Left lobe of liver (tissue), 2 donors: ENCODE data around the gene SHC4. TPM values are rescaled to one million over a fixed set of nuclear protein-coding genes. Genes with fewer than 3 reads are reported as not detected.

Source experiments
- ATAC-seq: fragments of 200-7000 bp; cut with Tn5 transposase; one replicate; pipeline ENCODE4 v1.9.1; 2020; ENCODE audit warnings: mild to moderate bottlenecking, moderate library complexity
- DNase-seq: peaks from one replicate; pipeline ENCODE4 v3.0.0-alpha.2; 2020; ENCODE audit warnings: low spot score
- total RNA-seq: library from RNA; stranded (reverse); gene quantifications from one replicate; pipeline ENCODE4 v1.2.1, GENCODE V29; 2021
- donor health status: DM: no; HTN: no; CAD: no; lungs with moderate emphysema.
- donor health status: DM: no; HTN: yes; CAD: no.

Gene SHC4, protein sequence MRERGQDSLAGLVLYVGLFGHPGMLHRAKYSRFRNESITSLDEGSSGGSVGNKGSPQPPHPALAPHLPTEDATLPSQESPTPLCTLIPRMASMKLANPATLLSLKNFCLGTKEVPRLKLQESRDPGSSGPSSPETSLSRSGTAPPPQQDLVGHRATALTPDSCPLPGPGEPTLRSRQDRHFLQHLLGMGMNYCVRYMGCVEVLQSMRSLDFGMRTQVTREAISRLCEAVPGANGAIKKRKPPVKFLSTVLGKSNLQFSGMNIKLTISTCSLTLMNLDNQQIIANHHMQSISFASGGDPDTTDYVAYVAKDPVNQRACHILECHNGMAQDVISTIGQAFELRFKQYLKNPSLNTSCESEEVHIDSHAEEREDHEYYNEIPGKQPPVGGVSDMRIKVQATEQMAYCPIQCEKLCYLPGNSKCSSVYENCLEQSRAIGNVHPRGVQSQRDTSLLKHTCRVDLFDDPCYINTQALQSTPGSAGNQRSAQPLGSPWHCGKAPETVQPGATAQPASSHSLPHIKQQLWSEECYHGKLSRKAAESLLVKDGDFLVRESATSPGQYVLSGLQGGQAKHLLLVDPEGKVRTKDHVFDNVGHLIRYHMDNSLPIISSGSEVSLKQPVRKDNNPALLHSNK
- 0.15 TPM for total RNA-seq

DNA sequence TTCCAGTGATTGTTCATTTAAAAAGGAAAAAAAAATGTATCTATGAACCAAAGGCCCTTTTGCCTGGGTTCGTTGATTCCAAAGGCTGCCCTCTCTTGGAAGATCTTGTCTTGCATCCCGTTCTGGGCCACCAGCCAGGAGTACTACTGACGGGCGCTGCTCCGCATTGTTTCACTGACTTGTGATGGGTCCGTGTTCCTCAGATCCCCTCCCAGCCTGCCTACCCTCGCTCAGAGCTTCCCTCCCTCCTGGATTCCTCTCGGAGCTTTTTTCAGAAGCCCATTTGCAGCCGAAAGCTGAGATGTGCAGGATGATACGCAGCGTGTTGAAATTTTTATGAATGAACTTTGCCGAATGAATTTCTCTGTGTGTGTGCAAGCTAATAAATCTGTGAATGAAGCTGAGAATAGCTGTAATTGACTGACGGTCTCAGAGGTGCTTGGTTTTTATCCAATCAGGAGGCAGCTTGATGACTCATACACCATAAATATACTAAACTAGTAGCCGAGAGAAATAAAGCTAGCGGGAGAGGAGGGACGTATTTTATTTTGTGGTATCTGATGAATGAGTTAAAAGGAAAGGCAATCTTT, at the start of gene SHC4:
SHC4 (minus strand) TSS at position 396 of the 590 bp plus-strand sequence. CDS start 904 bp downstream, outside the sequence.
- ATAC-seq: peak; percentile 78
- DNase-seq: peak; percentile 58

- ATAC-seq (no peak), DNase-seq (no peak)
These were observed 35.6 kb upstream of the SHC4 start for GRCh38 chr15:48999314-48999713.

DNA sequence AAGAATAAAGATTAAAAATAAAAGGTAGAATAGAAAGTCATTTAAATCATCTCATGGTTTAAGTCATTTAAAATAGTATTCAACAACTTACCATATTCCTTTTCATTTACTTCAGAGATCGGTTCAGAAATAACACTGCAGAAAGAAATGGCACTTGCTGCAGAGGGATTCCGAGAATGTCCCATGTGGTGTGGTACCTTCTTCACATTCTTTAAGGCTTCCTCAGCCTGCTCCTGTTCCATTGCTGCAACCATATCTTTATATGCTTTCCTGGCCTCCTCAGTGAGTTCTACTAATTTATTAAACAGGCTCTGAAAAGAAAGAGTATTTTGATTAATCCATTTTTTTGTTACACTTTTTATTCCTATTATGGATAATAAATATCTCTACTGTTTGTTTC, 32.6 kb upstream of the SHC4 start:
- ATAC-seq: no peak
- no peak for DNase-seq

- no peak for ATAC-seq
- DNase-seq: no peak
These were observed 29.7 kb upstream of the SHC4 start for GRCh38 chr15:48993380-48993779.

GRCh38 chr15:48992545-48992944, 28.8 kb upstream of the SHC4 start:
- ATAC-seq: peak; percentile 41

GRCh38 chr15:48992096-48992495, 28.4 kb upstream of the SHC4 start:
- ATAC-seq: no peak
- DNase-seq: no peak

More at GRCh38 chr15:48992545-48992944, 28.8 kb upstream of the SHC4 start:
- DNase-seq: no peak

DNA sequence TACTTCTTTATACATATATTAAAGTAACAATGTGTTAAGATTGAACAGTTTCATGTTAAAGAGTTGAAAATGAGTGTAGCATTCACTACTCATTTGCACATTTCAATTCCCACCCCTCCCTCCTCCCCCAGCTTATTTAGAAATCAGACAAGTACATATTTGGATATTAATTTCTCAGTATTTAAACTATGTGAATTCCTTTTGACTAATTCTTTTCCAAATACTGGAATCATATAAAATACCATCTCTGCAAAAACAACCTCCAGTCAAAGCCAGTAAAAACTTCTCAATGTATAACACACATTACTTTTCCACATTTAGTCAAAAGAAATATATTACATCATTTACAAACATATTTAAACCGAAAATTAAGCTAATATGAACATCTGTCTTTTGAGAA, 25.5 kb upstream of the SHC4 start:
- DNase-seq (no peak), ATAC-seq (no peak)

DNA sequence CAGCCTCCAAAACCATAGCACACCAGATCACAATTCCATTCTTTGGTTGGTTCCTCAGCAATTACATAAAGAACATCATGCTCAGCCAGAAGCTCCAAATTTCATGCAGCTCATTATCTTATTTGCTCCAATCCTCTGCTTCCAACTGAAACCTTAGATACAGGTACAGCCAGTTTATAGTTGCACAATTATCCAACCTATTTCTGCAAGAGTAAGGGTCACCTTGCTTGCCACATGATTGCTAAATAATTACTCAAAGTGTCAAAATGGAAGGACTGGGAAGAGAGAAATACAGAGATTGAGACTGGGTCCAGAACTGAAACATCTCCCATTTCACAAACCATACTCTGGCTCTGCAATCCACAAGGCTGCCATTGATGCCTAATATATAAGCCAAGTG, 23.4 kb upstream of the SHC4 start:
- DNase-seq: no peak
- peak; percentile 83 for ATAC-seq

GRCh38 chr15:48986240-48986639, 22.5 kb upstream of the SHC4 start:
- no peak for DNase-seq

DNA sequence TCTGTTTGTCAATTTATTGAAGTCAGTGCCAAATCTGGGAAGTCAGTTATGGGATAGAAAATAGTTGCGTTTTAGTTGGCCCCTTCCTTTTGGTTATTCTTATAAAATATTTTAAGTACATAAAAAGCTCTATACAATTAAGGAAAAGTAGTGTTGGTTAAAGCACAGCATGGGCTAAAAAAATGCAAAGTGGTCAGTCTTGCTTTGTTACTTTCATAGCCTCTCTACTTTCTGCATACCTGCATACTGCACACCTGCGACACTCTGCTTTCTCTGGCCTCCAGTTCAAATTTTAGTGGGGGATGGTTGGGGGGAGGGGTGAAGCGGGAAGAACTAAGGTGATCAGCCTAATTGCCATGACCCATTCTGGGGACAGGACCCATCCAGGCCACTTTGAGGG, 21.8 kb upstream of the SHC4 start:
- no peak for DNase-seq
- ATAC-seq: no peak

More at GRCh38 chr15:48986240-48986639, 22.5 kb upstream of the SHC4 start:
- ATAC-seq: peak; percentile 35

- peak; percentile 49 for ATAC-seq
- DNase-seq: no peak
These were observed 21.2 kb upstream of the SHC4 start for GRCh38 chr15:48984811-48985352.

GRCh38 chr15:48984021-48984710, 20.4 kb upstream of the SHC4 start:
- ATAC-seq (peak; percentile 12), DNase-seq (no peak)

DNA sequence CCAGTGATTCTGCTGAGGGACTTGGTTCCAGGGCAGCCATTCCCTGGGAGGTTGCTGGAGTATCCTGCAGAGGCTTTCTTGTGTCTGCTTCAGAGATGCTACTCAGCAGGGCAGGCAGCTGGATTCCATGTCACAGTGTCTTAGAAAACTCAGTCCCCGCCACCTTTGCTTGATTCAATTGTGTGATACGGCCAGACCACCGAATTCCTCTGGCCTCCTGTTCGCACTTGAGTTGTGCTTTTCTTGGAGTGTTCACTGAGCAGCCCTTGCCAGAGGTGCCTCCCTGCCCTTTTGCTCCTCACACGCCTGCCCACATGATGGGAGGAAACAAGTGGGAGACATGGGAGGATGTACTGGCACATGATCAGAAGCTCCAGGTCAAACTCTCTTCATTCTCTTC, 19.6 kb upstream of the SHC4 start:
- no peak for DNase-seq
- no peak for ATAC-seq

- ATAC-seq (peak; percentile 54), DNase-seq (no peak)
These were observed 18.2 kb upstream of the SHC4 start for GRCh38 chr15:48981941-48982340.

- no peak for ATAC-seq
- no peak for DNase-seq
These were observed 14.9 kb upstream of the SHC4 start for GRCh38 chr15:48978638-48979037.

GRCh38 chr15:48976444-48977088, 12.8 kb upstream of the SHC4 start:
- DNase-seq: no peak
- ATAC-seq: peak; percentile 58

GRCh38 chr15:48975472-48976419, 12.0 kb upstream of the SHC4 start:
- DNase-seq (peak; percentile 76), ATAC-seq (peak; percentile 98)

- DNase-seq: no peak
- ATAC-seq: no peak
These were observed 11.2 kb upstream of the SHC4 start for GRCh38 chr15:48974882-48975281.

DNA sequence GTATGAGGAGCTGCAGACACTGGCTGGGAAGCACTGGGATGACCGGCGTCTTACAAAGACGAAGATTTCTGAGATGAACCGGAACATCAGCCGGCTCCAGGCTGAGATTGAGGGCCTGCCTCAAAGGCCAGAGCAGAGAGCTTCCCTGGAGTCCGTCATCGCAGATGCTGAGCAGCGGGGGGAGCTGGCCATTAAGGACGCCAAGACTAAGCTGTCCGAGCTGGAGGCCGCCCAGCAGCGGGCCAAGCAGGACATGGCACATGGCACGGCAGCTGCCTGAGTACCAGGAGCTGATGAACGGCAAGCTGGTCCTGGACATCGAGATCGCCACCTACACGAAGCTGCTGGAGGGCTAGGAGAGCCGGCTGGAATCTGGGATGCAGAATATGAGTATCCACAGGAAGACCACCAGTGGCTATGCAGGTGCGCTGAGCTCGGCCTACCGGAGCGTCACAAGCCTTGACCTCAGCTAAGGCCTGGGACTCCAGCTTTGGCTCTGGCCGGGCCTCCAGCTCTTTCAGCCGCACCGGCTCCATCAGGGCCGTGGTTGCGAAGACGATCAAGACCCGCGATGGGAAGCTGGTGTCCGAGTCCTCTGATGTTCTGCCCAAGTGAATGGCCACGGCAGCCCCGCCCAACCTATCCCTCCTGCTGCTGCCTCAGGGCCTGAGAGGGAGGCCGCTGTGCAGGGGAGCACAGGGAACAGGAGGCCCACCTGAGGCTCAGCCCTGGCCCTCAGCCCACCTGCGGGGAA, 9.2 kb upstream of the SHC4 start:
- ATAC-seq: no peak
- DNase-seq: no peak
